Tibial nerve (tissue), 4 donors: ENCODE data around the gene EML6.

Source experiments
- EP300 ChIP-seq, 2 donors: sonication (generic); formaldehyde crosslinking; IDR thresholded peaks; one replicate each; pipeline ENCODE4 v1.6.1; 2017; ENCODE audit warnings: antibody characterized with exemption in 2 of 2, mild to moderate bottlenecking in 1 of 2
- TF ChIP-seq, protein P1 (sequence below), 5 experiments: fragments of 200-600 bp in 3 of 5; fragments of 450-650 bp in 2 of 5; sonication (generic) in 3 of 5; IDR thresholded peaks; one replicate each; pipeline ENCODE4 v1.5.1; 2016 to 2019; ENCODE audit warnings: antibody characterized with exemption in 5 of 5, mild to moderate bottlenecking in 3 of 5, moderate library complexity in 2 of 5

DNA sequence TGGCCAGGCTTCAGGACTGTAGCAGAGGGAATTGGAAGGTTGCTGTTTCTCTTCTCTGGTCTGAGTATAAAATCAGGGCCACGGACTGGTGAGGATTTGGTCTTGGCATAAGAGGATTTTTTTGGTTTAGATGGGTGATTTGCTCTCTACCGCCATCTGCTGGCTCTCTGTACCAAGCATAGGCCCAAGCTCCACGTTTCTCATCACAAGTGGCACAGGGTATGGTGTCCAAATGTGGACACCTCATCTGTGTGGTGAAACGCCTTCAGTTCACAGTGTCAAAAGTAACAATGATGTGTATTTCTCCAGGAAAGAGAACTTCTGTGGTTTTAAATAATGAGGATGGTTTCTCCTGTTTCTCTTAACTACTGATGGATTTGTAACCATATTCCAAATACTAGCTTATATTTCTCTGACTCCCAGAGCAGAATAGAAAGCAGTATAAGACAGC, 115.1 kb downstream of the EML6 start:
- TF ChIP-seq, protein P1, sequence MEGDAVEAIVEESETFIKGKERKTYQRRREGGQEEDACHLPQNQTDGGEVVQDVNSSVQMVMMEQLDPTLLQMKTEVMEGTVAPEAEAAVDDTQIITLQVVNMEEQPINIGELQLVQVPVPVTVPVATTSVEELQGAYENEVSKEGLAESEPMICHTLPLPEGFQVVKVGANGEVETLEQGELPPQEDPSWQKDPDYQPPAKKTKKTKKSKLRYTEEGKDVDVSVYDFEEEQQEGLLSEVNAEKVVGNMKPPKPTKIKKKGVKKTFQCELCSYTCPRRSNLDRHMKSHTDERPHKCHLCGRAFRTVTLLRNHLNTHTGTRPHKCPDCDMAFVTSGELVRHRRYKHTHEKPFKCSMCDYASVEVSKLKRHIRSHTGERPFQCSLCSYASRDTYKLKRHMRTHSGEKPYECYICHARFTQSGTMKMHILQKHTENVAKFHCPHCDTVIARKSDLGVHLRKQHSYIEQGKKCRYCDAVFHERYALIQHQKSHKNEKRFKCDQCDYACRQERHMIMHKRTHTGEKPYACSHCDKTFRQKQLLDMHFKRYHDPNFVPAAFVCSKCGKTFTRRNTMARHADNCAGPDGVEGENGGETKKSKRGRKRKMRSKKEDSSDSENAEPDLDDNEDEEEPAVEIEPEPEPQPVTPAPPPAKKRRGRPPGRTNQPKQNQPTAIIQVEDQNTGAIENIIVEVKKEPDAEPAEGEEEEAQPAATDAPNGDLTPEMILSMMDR (IDR thresholded peaks at IDR 0.05): peak; percentile 74 to 83 (median 80)
- no peak for TF ChIP-seq EP300 (IDR thresholded peaks at IDR 0.05)
